DND-41 (cell line): ENCODE results near the gene OGDH.
"Not testable (repeated sequence)": the region's sequence is repeated elsewhere in the genome, so short reads cannot be mapped to it uniquely, and the experiment has no call there.

ENCODE experiments used
- ATAC-seq: fragments of 200-7000 bp; cut with Tn5 transposase; 3 replicates; pipeline ENCODE4 v1.9.1; 2021; ENCODE audit warnings: low read depth; ENCODE audit not compliant: insufficient read depth
- DNase-seq: peaks from one replicate; pipeline ENCODE4 v3.0.0-alpha.2; 2020
- H2AFZ ChIP-seq: 2 replicates; pipeline ENCODE4 v1.6.0; 2012; ENCODE audit warnings: low read depth, low read length
- H3K27ac ChIP-seq: 2 replicates; pipeline ENCODE4 v1.5.1; 2012; ENCODE audit warnings: low read length, inconsistent platforms
- H3K27me3 ChIP-seq: fragments of 200-600 bp; sonication (generic); 2 replicates; pipeline ENCODE4 v1.6.0; 2012; ENCODE audit warnings: low read length, mild to moderate bottlenecking, inconsistent platforms; ENCODE audit not compliant: insufficient read depth, poor library complexity
- H3K36me3 ChIP-seq: 2 replicates; pipeline ENCODE4 v1.5.1; 2012; ENCODE audit warnings: low read length, inconsistent platforms; ENCODE audit not compliant: insufficient read depth
- H3K4me1 ChIP-seq: 2 replicates; pipeline ENCODE4 v1.5.1; 2012; ENCODE audit warnings: mild to moderate bottlenecking, low read length; ENCODE audit not compliant: insufficient read depth
- H3K4me2 ChIP-seq: 2 replicates; pipeline ENCODE4 v1.6.0; 2012; ENCODE audit warnings: mild to moderate bottlenecking, moderate library complexity, low read length, inconsistent platforms; ENCODE audit not compliant: insufficient read depth
- H3K4me3 ChIP-seq, 2 experiments: fragments of 200-600 bp in 1 of 2; shearing (Covaris generic) in 1 of 2; 2 replicates each; pipeline ENCODE4 v1.5.1; 2012 to 2016; ENCODE audit warnings: inconsistent platforms in 2 of 2, low read length in 2 of 2, mild to moderate bottlenecking in 2 of 2, low read depth in 1 of 2, moderate library complexity in 1 of 2
- H3K79me2 ChIP-seq: 2 replicates; pipeline ENCODE4 v1.6.0; 2012; ENCODE audit warnings: low read length, inconsistent platforms; ENCODE audit not compliant: insufficient read depth
- H3K9ac ChIP-seq: 2 replicates; pipeline ENCODE4 v1.6.0; 2012; ENCODE audit warnings: low read depth, mild to moderate bottlenecking, inconsistent platforms, low read length, moderate library complexity
- H3K9me3 ChIP-seq: 2 replicates; pipeline ENCODE4 v1.5.1; 2012; ENCODE audit warnings: low read length, moderate library complexity, mild to moderate bottlenecking, inconsistent platforms; ENCODE audit not compliant: insufficient read depth, severe bottlenecking
- H4K20me1 ChIP-seq: 2 replicates; pipeline ENCODE4 v1.6.0; 2012; ENCODE audit warnings: low read length; ENCODE audit not compliant: insufficient read depth
- CTCF ChIP-seq: IDR thresholded peaks from 2 replicates; pipeline ENCODE4 v1.5.1; 2012; ENCODE audit warnings: borderline replicate concordance, low read length, moderate library complexity, mild to moderate bottlenecking; ENCODE audit not compliant: poor library complexity, severe bottlenecking; ENCODE audit errors: extremely low read depth
- EZH2 ChIP-seq: IDR thresholded peaks from 3 replicates; pipeline ENCODE4 v1.6.1; 2012; ENCODE audit warnings: borderline replicate concordance, low read depth, mild to moderate bottlenecking, moderate library complexity, low read length, inconsistent platforms; ENCODE audit not compliant: severe bottlenecking

Gene OGDH

GRCh38 chr7:44561481-44561880 lies 44.9 kb upstream of the OGDH start:
- ATAC-seq: no peak
- TF ChIP-seq EZH2 (no peak), CTCF (no peak)
- Histone ChIP-seq H3K4me2 (no peak overlapping the region), H3K4me1 (no peaks in the 10 kb centered on the region), H3K9me3 (no peaks in the 10 kb centered on the region), H4K20me1 (peaks cover 27% of the 10 kb centered on the region), H2AFZ (no peak overlapping the region), H3K9ac (no peak overlapping the region), H3K36me3 (peaks cover 24% of the 10 kb centered on the region), H3K27ac (no peak overlapping the region), H3K79me2 (no peaks in the 10 kb centered on the region), H3K27me3 (no peaks in the 10 kb centered on the region), H3K4me3 (no peak overlapping the region)
- DNase-seq: no peak

- TF ChIP-seq EZH2: no peak
- TF ChIP-seq CTCF: no peak
- H3K4me2 ChIP-seq: no peak overlapping the region
- no peaks in the 10 kb centered on the region for H3K79me2 ChIP-seq
- no peak overlapping the region for H3K4me3 ChIP-seq
- H2AFZ ChIP-seq: no peak overlapping the region
- no peak overlapping the region for H3K9ac ChIP-seq
- peaks cover 27% of the 10 kb centered on the region for H4K20me1 ChIP-seq
- no peak for DNase-seq
- H3K27me3 ChIP-seq: no peaks in the 10 kb centered on the region
- H3K4me1 ChIP-seq: no peaks in the 10 kb centered on the region
- H3K27ac ChIP-seq: no peak overlapping the region
- ATAC-seq: no peak
- no peaks in the 10 kb centered on the region for H3K9me3 ChIP-seq
- peaks cover 30% of the 10 kb centered on the region for H3K36me3 ChIP-seq
Measured at GRCh38 chr7:44561962-44562621, 44.3 kb upstream of the OGDH start.

DNA sequence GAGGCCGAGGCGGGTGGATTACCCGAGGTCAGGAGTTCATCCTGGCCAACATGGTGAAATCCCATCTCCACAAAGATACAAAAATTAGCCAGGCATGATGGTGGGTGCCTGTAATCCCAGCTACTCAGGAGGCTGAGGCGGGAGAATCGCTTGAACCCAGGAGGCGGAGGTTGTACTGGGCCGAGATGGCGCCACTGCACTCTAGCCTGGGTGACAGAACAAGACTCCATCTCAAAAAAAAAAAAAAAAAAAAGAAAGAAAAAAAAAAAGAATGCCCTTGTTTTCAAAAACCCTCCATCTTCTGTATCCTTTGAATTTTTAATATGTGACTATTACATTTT lies 43.8 kb upstream of the OGDH start:
- peaks cover 35% of the 10 kb centered on the region for H3K36me3 ChIP-seq
- not testable (repeated sequence) for H3K4me1 ChIP-seq, H3K4me3 ChIP-seq, H3K4me2 ChIP-seq, H3K9ac ChIP-seq, H2AFZ ChIP-seq, ATAC-seq, DNase-seq, H3K27ac ChIP-seq, H3K79me2 ChIP-seq, H3K9me3 ChIP-seq, H3K27me3 ChIP-seq
- peaks cover 30% of the 10 kb centered on the region for H4K20me1 ChIP-seq

DNA sequence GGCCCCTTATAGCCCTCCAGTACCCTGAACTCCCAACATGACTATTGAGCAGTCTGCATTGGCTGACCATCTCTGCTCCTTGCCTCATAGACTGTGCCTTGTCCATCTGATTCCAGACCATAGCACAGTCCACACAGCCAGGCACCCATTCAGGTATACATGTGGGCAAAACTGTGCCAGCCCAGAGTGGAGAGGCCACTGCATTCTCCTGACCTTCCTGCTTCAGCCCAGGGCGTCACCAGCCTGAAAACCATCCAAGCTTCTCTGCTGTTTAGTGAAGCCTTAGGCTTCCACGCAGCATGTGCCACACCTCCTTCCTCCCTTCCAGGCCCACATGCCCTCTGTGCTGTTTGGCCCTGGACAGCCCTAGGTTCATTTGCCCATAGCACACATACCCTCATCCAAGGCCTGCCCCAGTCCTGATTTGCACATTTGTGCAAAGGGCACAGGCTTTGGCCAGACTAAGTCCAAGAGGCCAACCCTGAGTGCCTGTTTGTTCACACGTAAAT lies 43.2 kb upstream of the OGDH start:
- no peak for TF ChIP-seq CTCF
- H3K4me2 ChIP-seq: no peak overlapping the region
- H3K9ac ChIP-seq: no peak overlapping the region
- no peaks in the 10 kb centered on the region for H3K4me1 ChIP-seq
- H3K27ac ChIP-seq: no peak overlapping the region
- no peaks in the 10 kb centered on the region for H3K27me3 ChIP-seq
- H4K20me1 ChIP-seq: peaks cover 36% of the 10 kb centered on the region
- ATAC-seq (no peak), DNase-seq (no peak)
- no peak overlapping the region for H2AFZ ChIP-seq
- H3K79me2 ChIP-seq: no peaks in the 10 kb centered on the region
- no peaks in the 10 kb centered on the region for H3K9me3 ChIP-seq
- peaks cover 41% of the 10 kb centered on the region for H3K36me3 ChIP-seq
- no peak overlapping the region for H3K4me3 ChIP-seq
